ENCODE results near the gene NPAS2. TPM values are rescaled to one million over a fixed set of nuclear protein-coding genes. Genes with fewer than 3 reads are reported as not detected.

NPAS2 gene
- total RNA-seq, 2 donors from 2014 or later: 3.9 to 11.4 TPM

GRCh38 chr2:101037161-101037755 is 217.3 kb downstream of the NPAS2 start:
- Mint-ChIP-seq H3K4me3 (no peak overlapping the region), H3K9me3 (no peaks in the 10 kb centered on the region), H3K4me1 (no peaks in the 10 kb centered on the region), H3K36me3 (ENCODE audit: low read depth) (no peaks in the 10 kb centered on the region), H3K27me3 (no peaks in the 10 kb centered on the region), H3K27ac (no peak overlapping the region)
- ATAC-seq (replicated peaks): no peak

GRCh38 chr2:101038455-101039255 is 218.7 kb downstream of the NPAS2 start:
- Mint-ChIP-seq H3K4me1 (no peaks in the 10 kb centered on the region), H3K9me3 (no peaks in the 10 kb centered on the region), H3K27ac (no peak overlapping the region), H3K27me3 (no peaks in the 10 kb centered on the region), H3K4me3 (no peak overlapping the region), H3K36me3 (ENCODE audit: low read depth) (no peaks in the 10 kb centered on the region)
- no peak for ATAC-seq (replicated peaks)

- H3K36me3 Mint-ChIP-seq (ENCODE audit: low read depth): no peaks in the 10 kb centered on the region
- no peak overlapping the region for H3K27ac Mint-ChIP-seq
- ATAC-seq (replicated peaks): no peak
- peaks cover 5% of the 10 kb centered on the region for H3K27me3 Mint-ChIP-seq
- no peaks in the 10 kb centered on the region for H3K9me3 Mint-ChIP-seq
- H3K4me1 Mint-ChIP-seq: no peaks in the 10 kb centered on the region
- no peak overlapping the region for H3K4me3 Mint-ChIP-seq
These were observed 220.1 kb downstream of the NPAS2 start for GRCh38 chr2:101040072-101040471.

GRCh38 chr2:101040761-101041160 is 220.8 kb downstream of the NPAS2 start:
- peaks cover 5% of the 10 kb centered on the region for H3K27me3 Mint-ChIP-seq
- no peaks in the 10 kb centered on the region for H3K9me3 Mint-ChIP-seq
- H3K4me1 Mint-ChIP-seq: no peaks in the 10 kb centered on the region
- ATAC-seq (replicated peaks): no peak
- H3K4me3 Mint-ChIP-seq: no peak overlapping the region
- H3K36me3 Mint-ChIP-seq (ENCODE audit: low read depth): no peaks in the 10 kb centered on the region
- H3K27ac Mint-ChIP-seq: no peak overlapping the region

- no peaks in the 10 kb centered on the region for H3K9me3 Mint-ChIP-seq
- no peak overlapping the region for H3K4me3 Mint-ChIP-seq
- H3K36me3 Mint-ChIP-seq (ENCODE audit: low read depth): no peaks in the 10 kb centered on the region
- H3K27ac Mint-ChIP-seq: no peak overlapping the region
- no peak for ATAC-seq (replicated peaks)
- H3K4me1 Mint-ChIP-seq: no peaks in the 10 kb centered on the region
- H3K27me3 Mint-ChIP-seq: peaks cover 5% of the 10 kb centered on the region
These were observed 221.5 kb downstream of the NPAS2 start for GRCh38 chr2:101041413-101041812.

GRCh38 chr2:101045330-101045729 is 225.4 kb downstream of the NPAS2 start:
- Mint-ChIP-seq H3K4me3 (no peak overlapping the region), H3K36me3 (ENCODE audit: low read depth) (no peaks in the 10 kb centered on the region)

More at GRCh38 chr2:101045330-101045729, 225.4 kb downstream of the NPAS2 start:
- H3K9me3 Mint-ChIP-seq: no peaks in the 10 kb centered on the region
- H3K27ac Mint-ChIP-seq: no peak overlapping the region
- no peak for ATAC-seq (replicated peaks)
- peaks cover 5% of the 10 kb centered on the region for H3K27me3 Mint-ChIP-seq
- no peaks in the 10 kb centered on the region for H3K4me1 Mint-ChIP-seq

Other genes starting within 250 kb of the NPAS2 start
- gene RPL31, start 182.2 kb downstream of the NPAS2 start, total RNA-seq: 1,000 to 10,000 TPM; 1,159 to 1,593 TPM

Measured in activated T-helper 17 cell treated with anti-CD3 and anti-CD28 coated beads, Interleukin-2, amount 50 U/mL, for 72 hours (primary cell).